ENCODE results near the gene OR52W1. TPM values are rescaled to one million over a fixed set of nuclear protein-coding genes. Genes with fewer than 3 reads are reported as not detected.

The OR52W1 gene, protein sequence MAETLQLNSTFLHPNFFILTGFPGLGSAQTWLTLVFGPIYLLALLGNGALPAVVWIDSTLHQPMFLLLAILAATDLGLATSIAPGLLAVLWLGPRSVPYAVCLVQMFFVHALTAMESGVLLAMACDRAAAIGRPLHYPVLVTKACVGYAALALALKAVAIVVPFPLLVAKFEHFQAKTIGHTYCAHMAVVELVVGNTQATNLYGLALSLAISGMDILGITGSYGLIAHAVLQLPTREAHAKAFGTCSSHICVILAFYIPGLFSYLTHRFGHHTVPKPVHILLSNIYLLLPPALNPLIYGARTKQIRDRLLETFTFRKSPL
- not detected in 2 replicates for total RNA-seq

DNA sequence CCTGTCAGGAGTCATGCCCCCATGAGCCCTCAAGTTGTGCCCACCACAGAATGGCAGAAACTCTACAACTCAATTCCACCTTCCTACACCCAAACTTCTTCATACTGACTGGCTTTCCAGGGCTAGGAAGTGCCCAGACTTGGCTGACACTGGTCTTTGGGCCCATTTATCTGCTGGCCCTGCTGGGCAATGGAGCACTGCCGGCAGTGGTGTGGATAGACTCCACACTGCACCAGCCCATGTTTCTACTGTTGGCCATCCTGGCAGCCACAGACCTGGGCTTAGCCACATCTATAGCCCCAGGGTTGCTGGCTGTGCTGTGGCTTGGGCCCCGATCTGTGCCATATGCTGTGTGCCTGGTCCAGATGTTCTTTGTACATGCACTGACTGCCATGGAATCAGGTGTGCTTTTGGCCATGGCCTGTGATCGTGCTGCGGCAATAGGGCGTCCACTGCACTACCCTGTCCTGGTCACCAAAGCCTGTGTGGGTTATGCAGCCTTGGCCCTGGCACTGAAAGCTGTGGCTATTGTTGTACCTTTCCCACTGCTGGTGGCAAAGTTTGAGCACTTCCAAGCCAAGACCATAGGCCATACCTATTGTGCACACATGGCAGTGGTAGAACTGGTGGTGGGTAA, at the start of gene OR52W1:
OR52W1 (plus strand) TSS at position 51 of the 637 bp plus-strand sequence; CDS start at position 51, 0 bp downstream.

DNA sequence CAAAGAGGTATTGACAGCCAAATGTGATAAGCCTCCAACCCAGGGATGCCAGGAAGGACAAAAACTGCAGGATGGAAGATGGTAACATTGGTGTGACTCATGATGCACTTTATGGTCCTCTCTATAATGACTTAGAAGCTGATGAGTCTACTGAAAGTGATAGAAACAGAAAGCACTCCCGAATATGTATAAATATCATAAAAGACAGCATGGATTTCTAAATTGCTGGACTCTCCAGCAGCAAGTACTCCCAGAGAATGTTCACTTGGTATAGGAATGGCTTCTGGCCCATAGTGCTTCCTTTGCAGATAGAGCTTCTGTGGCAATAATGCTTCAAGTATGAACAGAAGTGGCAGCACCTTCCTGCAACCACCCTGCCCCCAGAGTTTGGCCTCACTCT, 28.8 kb upstream of the OR52W1 start, which contains the start of gene OR52B2:
OR52B2 (minus strand) TSS at position 101 of the 400 bp plus-strand sequence; CDS start at position 101, 0 bp downstream.

GRCh38 chr11:6205366-6205765, 6.3 kb downstream of the OR52W1 start, which contains the start of gene C11orf42:
C11orf42 (plus strand) TSS chr11:6205557; CDS start chr11:6205616, 59 bp downstream.

GRCh38 chr11:6234387-6235107, 35.5 kb downstream of the OR52W1 start, which contains the start of gene FHIP1B:
FHIP1B (minus strand) TSS chr11:6234636; CDS start chr11:6224516, 10,120 bp downstream.

DNA sequence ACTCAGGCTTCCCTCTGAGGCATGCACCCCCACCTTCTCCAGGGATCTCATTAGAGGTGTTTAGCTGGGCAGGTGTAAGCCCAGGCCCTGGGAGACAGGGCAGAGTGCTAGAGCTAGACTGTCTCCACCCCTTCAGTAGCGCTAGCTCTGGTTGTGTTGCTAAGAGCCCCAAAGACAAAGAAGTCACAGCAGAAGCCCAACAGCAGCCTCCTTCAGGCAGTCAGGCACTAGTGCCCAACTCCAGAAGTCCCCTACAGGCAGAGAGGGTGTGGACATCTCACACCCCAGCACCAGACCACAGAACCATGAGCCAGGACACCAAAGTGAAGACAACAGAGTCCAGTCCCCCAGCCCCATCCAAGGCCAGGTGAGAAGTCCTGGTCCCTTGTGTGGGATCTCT, 39.9 kb downstream of the OR52W1 start, which contains the start of gene CNGA4:
CNGA4 (plus strand) TSS at position 188 of the 400 bp plus-strand sequence; CDS start at position 306, 118 bp downstream.

Other genes with a start within 250 kb of the OR52W1 start
- gene OR56A5, start 230.7 kb upstream of the OR52W1 start, total RNA-seq = not detected in 2 replicates
- not detected in 2 replicates for gene OR52L1, start 212.2 kb upstream of the OR52W1 start, total RNA-seq
- not detected in 2 replicates for gene OR56A4, start 192.3 kb upstream of the OR52W1 start, total RNA-seq
- under 0.01 TPM in 1 of 2 replicates, not detected in the other for gene OR56A1, start 168.5 kb upstream of the OR52W1 start, total RNA-seq
- not detected in 2 replicates for gene OR56B4, start 91.5 kb upstream of the OR52W1 start, total RNA-seq
- gene OR52B2, start 28.9 kb upstream of the OR52W1 start, total RNA-seq = not detected in 2 replicates
- not detected in 2 replicates for gene C11orf42, start 6.3 kb downstream of the OR52W1 start, total RNA-seq
- 24.9 and 36.5 TPM in 2 replicates for gene FHIP1B, start 35.4 kb downstream of the OR52W1 start, total RNA-seq
- gene CNGA4, start 39.9 kb downstream of the OR52W1 start, total RNA-seq = 0.44 TPM in 1 of 2 replicates, not detected in the other
- not detected in 2 replicates for gene CCKBR, start 60.6 kb downstream of the OR52W1 start, total RNA-seq
- gene CAVIN3, start 121.3 kb downstream of the OR52W1 start, total RNA-seq = 357 and 444 TPM in 2 replicates
- gene SMPD1, start 191.2 kb downstream of the OR52W1 start, total RNA-seq = 34.9 and 44.4 TPM in 2 replicates
- gene APBB1, start 219.9 kb downstream of the OR52W1 start, total RNA-seq = 38.5 and 45.1 TPM in 2 replicates
- 0.14 and 0.66 TPM in 2 replicates for gene HPX, start 241.8 kb downstream of the OR52W1 start, total RNA-seq